ENCODE data around the gene RAB3GAP2.

DNA sequence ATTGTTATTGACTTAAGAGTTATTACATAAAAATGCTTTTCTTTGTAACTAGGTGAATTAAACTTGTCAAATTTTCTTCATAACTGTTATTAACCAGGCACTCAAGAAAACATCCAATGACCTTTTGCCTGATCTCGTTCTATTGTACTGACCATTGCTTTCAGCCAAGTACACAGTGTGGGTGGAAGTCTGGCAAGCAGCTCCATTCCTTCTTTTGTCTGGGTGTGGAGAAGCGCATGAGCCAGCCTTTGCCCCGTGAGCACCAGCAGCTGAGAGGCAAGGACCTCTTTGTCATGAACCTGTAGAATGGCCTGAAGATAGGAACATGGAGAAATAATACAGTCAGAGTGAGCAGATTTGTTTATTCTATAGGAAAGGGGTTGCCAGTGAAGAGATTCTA is 120.8 kb downstream of the RAB3GAP2 start:
- TF ChIP-seq, protein P1, sequence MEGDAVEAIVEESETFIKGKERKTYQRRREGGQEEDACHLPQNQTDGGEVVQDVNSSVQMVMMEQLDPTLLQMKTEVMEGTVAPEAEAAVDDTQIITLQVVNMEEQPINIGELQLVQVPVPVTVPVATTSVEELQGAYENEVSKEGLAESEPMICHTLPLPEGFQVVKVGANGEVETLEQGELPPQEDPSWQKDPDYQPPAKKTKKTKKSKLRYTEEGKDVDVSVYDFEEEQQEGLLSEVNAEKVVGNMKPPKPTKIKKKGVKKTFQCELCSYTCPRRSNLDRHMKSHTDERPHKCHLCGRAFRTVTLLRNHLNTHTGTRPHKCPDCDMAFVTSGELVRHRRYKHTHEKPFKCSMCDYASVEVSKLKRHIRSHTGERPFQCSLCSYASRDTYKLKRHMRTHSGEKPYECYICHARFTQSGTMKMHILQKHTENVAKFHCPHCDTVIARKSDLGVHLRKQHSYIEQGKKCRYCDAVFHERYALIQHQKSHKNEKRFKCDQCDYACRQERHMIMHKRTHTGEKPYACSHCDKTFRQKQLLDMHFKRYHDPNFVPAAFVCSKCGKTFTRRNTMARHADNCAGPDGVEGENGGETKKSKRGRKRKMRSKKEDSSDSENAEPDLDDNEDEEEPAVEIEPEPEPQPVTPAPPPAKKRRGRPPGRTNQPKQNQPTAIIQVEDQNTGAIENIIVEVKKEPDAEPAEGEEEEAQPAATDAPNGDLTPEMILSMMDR (IDR thresholded peaks at IDR 0.05 in 8 of 11, conservative IDR thresholded peaks at IDR 0.05 in 3 of 11): no peak
- TF ChIP-seq POLR2A (IDR thresholded peaks at IDR 0.05) (no peak), POLR2AphosphoS5 (IDR thresholded peaks at IDR 0.05) (no peak)

All from spleen (tissue), 7 donors.